Caco-2 (cell line): ENCODE measurements around the gene ULBP1. TPM values are rescaled to one million over a fixed set of nuclear protein-coding genes. Genes with fewer than 3 reads are reported as not detected.
"Not testable (repeated sequence)": the region's sequence is repeated elsewhere in the genome, so short reads cannot be mapped to it uniquely, and the experiment has no call there.

ENCODE experiments used
- BruUV-seq: library from RNA; stranded (reverse); fragments of 400-500 nt; replicated peaks from 2 replicates; lab custom pipeline; 2021; lab: Mats Ljungman, UMichigan
- CTCF ChIA-PET: fragments of 300-600 bp; sonication (Branson Sonifier 250); formaldehyde crosslinking; loops from one replicate; lab custom pipeline; 2022; ENCODE audit warnings: antibody characterized with exemption; lab: Charles Lee
- POLR2A ChIA-PET: fragments of 300-600 bp; sonication (Branson Sonifier 250); formaldehyde crosslinking; loops from one replicate; lab custom pipeline; 2022; ENCODE audit warnings: antibody characterized with exemption; lab: Charles Lee
- DNase-seq, 2 experiments: peaks; one replicate each; pipeline versions ENCODE4 v3.0.0 to v3.0.0-alpha.2; 2020 to 2022
- H3K27me3 ChIP-seq: replicated peaks from 2 replicates; pipeline ENCODE4 v1.6.0; 2011; ENCODE audit warnings: low read length; ENCODE audit not compliant: control insufficient read depth, insufficient read depth
- H3K36me3 ChIP-seq: 2 replicates; pipeline ENCODE4 v1.5.1; 2011; ENCODE audit warnings: low read length; ENCODE audit not compliant: control insufficient read depth, insufficient read depth
- H3K4me1 ChIP-seq: fragments of 250-450 bp; sonication (Bioruptor Pico); 2 replicates; pipeline ENCODE4 v1.5.1; 2020; ENCODE audit warnings: mild to moderate bottlenecking
- H3K4me3 ChIP-seq: 2 replicates; pipeline ENCODE4 v1.5.1; 2011; ENCODE audit warnings: low read depth, mild to moderate bottlenecking, control low read depth, low read length
- H3K9me3 ChIP-seq: fragments of 250-450 bp; sonication (Bioruptor Pico); 2 replicates; pipeline ENCODE4 v1.5.1; 2020; ENCODE audit warnings: mild to moderate bottlenecking, moderate library complexity
- H3K27ac Mint-ChIP-seq: one replicate; pipeline ENCODE4 v1.8.0; 2022; ENCODE audit warnings: mixed read lengths; ENCODE audit not compliant: unreplicated experiment
- H3K27me3 Mint-ChIP-seq: one replicate; pipeline ENCODE4 v1.8.0; 2022; ENCODE audit warnings: mixed read lengths; ENCODE audit not compliant: insufficient read depth, unreplicated experiment
- H3K36me3 Mint-ChIP-seq: one replicate; pipeline ENCODE4 v1.8.0; 2022; ENCODE audit warnings: mild to moderate bottlenecking, mixed read lengths; ENCODE audit not compliant: insufficient read depth, unreplicated experiment
- H3K4me1 Mint-ChIP-seq: one replicate; pipeline ENCODE4 v1.8.0; 2022; ENCODE audit warnings: low read depth, mixed read lengths; ENCODE audit not compliant: unreplicated experiment
- H3K4me3 Mint-ChIP-seq: one replicate; pipeline ENCODE4 v1.8.0; 2022; ENCODE audit warnings: mild to moderate bottlenecking, moderate library complexity, mixed read lengths; ENCODE audit not compliant: unreplicated experiment
- H3K9me3 Mint-ChIP-seq: one replicate; pipeline ENCODE4 v1.8.0; 2022; ENCODE audit warnings: mixed read lengths; ENCODE audit not compliant: unreplicated experiment
- intact Hi-C: fragments of 100-400 bp; cut with micrococcal nuclease; formaldehyde crosslinking; loops from one replicate; pipeline ENCODE4 v1.10.0; 2022; ENCODE audit not compliant: unreplicated experiment
- total RNA-seq: library from RNA; stranded (reverse); gene quantifications from 2 replicates; pipeline ENCODE4 v1.2.3, GENCODE V29; 2022

ULBP1 gene
- total RNA-seq, 1 experiment from 2014 or later = 7.7 TPM

DNA sequence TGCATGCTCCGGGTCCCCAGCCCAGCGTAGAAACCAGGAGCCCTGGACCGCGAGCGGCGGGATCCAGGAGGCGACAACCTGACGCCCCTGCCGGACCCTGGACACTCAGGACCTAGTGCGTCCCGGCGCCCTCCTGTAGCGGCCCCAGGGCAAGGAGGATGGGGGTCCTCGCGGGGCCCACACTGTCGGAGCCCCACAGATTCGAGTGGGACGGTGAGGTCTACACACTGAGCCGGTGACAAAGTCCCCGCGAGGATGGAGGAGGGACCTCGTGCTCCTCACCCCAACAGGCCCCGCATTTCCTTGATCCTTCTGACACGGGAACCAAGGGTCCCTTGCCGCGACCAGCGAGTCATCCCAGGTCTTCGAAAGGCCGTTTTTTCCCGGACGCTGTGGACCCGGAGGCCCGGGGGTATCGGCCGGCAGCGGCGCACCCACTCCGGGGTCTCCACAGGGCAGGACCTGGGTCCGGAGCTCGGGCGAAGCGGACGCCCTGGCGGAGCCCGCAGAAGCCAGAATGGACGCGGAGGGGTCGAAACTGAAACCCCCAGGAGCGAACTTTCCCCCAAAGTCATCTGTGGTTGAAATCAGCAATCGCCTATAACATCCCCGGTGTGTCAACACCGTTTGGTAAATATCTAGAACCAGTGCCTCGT, 9.3 kb upstream of the ULBP1 start:
- H3K4me1 Mint-ChIP-seq, H3K9me3 ChIP-seq, POLR2A ChIA-PET, intact Hi-C loops, H3K9me3 Mint-ChIP-seq, H3K27ac Mint-ChIP-seq, H3K36me3 Mint-ChIP-seq, BruUV-seq, H3K4me3 Mint-ChIP-seq, H3K4me1 ChIP-seq, H3K36me3 ChIP-seq, H3K27me3 ChIP-seq, H3K4me3 ChIP-seq, CTCF ChIA-PET, DNase-seq: not testable (repeated sequence)
- peaks cover 21% of the 10 kb centered on the region for H3K27me3 Mint-ChIP-seq

DNA sequence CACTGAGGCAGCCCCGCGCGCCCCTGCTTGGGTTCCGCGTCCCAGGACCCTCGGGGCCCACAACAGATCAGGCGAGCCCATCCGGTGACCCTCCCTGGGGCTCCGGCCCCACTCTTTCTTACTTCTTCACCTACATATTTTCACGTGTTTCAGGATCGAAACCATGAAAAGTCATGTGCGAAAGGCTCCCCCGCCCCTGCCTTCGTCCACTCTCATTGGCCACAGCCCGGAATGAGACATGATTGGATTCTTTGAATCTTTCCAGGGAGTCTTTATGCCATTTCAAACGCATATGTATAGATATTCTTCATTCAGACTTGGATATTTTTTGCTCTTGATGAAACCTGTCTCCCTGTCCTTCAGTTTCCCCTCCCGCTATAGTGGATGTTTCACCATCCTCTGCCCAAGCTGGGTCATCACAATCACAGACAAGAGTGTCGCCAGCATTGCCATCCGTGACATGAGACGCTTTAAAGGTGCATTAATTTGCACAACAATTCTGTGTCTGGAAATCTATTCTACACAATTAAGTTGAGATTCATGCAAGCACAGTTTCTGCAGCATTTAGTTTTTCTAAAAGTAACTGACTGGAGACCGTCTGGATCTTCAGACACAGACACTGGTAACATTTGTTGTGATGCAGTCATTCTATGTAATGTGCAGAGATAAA, 8.6 kb upstream of the ULBP1 start:
- H3K27me3 ChIP-seq, H3K36me3 ChIP-seq, H3K9me3 Mint-ChIP-seq, CTCF ChIA-PET, H3K4me1 ChIP-seq, H3K27ac Mint-ChIP-seq, H3K4me3 ChIP-seq, H3K4me1 Mint-ChIP-seq, H3K4me3 Mint-ChIP-seq, POLR2A ChIA-PET, DNase-seq, BruUV-seq, H3K9me3 ChIP-seq, H3K36me3 Mint-ChIP-seq, intact Hi-C loops: not testable (repeated sequence)
- H3K27me3 Mint-ChIP-seq = peaks cover 21% of the 10 kb centered on the region

DNA sequence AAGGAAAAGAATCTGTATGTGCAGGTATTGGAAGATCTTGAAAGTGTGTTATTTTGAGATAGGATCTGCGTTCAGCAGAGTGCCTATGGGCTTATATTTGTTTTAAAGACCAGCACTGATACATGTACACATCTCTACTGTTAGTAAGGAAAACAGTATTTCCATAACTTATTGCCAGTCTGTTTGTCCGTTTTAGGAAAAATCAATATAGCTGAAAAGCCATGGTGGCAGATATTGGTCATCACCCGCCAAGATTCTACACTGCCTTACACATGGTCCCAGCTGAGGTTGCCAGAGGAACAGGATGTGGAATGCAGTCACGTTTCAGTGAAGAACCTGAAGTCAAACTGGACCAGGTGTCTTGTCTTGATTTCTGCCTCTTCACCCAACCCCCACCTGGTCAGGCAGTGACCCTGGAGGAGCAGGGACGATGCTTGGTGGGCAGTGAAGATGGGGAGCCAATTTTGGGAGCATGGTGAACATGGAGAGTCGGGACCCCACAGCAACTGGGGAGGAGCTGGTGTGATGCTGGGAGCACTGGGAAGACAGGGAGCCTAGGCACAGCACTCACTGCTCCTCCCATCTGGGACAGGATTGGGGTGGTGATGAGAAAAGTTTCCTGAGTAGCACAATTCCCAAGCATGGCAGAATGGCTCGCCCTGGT, 8.0 kb upstream of the ULBP1 start:
- H3K36me3 Mint-ChIP-seq, H3K4me3 Mint-ChIP-seq, DNase-seq, H3K4me1 Mint-ChIP-seq, H3K4me3 ChIP-seq, H3K27me3 ChIP-seq, BruUV-seq, CTCF ChIA-PET, H3K9me3 Mint-ChIP-seq, H3K9me3 ChIP-seq, H3K27ac Mint-ChIP-seq, intact Hi-C loops, H3K4me1 ChIP-seq, POLR2A ChIA-PET, H3K36me3 ChIP-seq: not testable (repeated sequence)
- peaks cover 21% of the 10 kb centered on the region for H3K27me3 Mint-ChIP-seq

DNA sequence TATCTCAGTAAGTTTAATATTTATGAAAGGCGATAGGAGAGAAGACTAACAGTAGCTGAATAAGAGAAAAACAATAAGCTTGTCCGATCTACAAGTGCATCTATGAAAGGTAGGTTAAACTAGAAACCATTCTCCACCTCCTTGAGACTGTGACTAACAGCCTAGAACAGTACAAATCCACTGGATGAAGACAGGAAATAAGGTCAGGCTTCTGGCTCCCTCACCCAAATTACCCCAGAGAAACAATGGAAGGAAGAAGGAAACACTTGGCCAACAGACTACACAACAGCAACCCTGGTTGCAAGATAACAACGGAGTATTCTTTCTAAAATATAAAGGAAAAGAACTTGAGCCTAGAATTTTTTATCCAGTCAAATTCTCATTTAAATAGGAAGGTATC, 5.6 kb upstream of the ULBP1 start:
- intact Hi-C loops, H3K36me3 Mint-ChIP-seq, DNase-seq, BruUV-seq, H3K27ac Mint-ChIP-seq, H3K4me3 ChIP-seq, H3K4me1 ChIP-seq, POLR2A ChIA-PET, H3K9me3 Mint-ChIP-seq, H3K9me3 ChIP-seq, H3K27me3 ChIP-seq, H3K36me3 ChIP-seq, CTCF ChIA-PET, H3K4me3 Mint-ChIP-seq, H3K4me1 Mint-ChIP-seq: not testable (repeated sequence)
- peaks cover 17% of the 10 kb centered on the region for H3K27me3 Mint-ChIP-seq

DNA sequence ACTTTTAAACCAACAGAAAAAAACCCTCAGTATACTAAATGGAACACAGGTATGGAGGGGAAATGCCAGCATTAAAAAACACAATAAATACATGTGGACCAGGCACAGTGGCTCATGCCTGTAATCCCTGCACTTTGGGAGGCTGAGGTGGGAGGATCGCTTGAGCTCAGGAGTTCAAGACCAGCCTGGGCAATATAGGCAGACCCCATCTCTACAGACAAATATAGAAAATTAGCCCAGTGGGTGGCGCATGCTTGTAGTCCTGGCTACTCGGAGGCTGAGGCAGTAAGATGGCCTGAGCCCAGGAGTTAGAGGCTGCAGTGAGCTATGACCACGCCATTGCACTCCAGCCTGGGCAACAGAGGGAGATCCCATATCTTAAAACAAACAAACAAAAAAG, 3.9 kb upstream of the ULBP1 start:
- H3K36me3 ChIP-seq, H3K4me1 Mint-ChIP-seq, H3K9me3 ChIP-seq, H3K4me3 ChIP-seq, intact Hi-C loops, BruUV-seq, H3K4me3 Mint-ChIP-seq, DNase-seq, POLR2A ChIA-PET, H3K27me3 ChIP-seq, H3K27ac Mint-ChIP-seq, H3K9me3 Mint-ChIP-seq, H3K4me1 ChIP-seq: not testable (repeated sequence)
- Mint-ChIP-seq H3K36me3 (peaks cover 14% of the 10 kb centered on the region), H3K27me3 (peaks cover 17% of the 10 kb centered on the region)
- CTCF ChIA-PET = interaction anchor here (0.6 kb wide), 1 partner anchor 494 kb away, joined by 4 read pairs; no protein-coding TSS in a partner anchor
